ENCODE data around the gene PHLPP1. TPM values are rescaled to one million over a fixed set of nuclear protein-coding genes. Genes with fewer than 3 reads are reported as not detected.

Gene PHLPP1
- total and polyA plus RNA-seq, 9 of the 15 experiments (the other 6 are each of a cell fraction or from before 2014, with no cell fraction given): 0.56 to 9.0 (median 4.5) TPM

DNA sequence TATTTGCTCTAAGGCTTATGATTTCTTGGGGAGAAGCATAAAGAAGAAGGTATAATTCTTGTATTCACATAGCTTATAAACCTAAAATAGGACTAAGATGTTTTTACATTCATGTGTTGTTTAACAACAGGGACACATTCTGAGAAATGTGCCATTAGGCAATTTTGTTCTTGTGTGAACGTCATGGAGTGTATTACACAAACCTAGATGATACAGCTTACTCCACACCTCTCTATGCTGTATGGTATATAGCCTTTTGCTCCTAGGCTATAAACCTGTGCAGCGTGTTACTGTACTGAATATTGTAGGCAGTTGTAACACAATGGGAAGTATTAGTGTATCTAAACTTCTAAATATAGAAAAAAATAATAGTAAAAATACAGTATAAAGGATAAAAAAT, 92.1 kb downstream of the PHLPP1 start:
- in situ Hi-C loops (cut with MboI): no loop called here
- FAIRE-seq: no peak

More for the DNA sequence above, 92.1 kb downstream of the PHLPP1 start:
- Histone ChIP-seq H3K27me3 (ENCODE audit: control insufficient read depth in 2 of 2, insufficient read depth in 2 of 2, low read length in 2 of 2) (no peaks in the 10 kb centered on the region), H3K4me2 (ENCODE audit: insufficient read depth, low read length) (no peak overlapping the region; the same call in 1 of the 2 replicates), H3K9ac (ENCODE audit: insufficient read depth in 1 of 2, low read depth in 2 of 2, low read length in 2 of 2) (no peak overlapping the region), H3K4me1 (replicated peaks in 1 of 2; ENCODE audit: control insufficient read depth in 2 of 2, insufficient read depth in 2 of 2, low read length in 2 of 2) (peaks cover 0 to 15% of the 10 kb centered on the region in 2 experiments; a peak in 3 of 5 replicates), H3K9me3 (replicated peaks; ENCODE audit: control insufficient read depth, insufficient read depth, low read depth, low read length) (no peaks in the 10 kb centered on the region), H3K27ac (ENCODE audit: extremely low read depth, low read depth, low read length) (peak overlapping the region; percentile 48; the same call in 1 of the 3 replicates), H3K36me3 (ENCODE audit: control insufficient read depth, insufficient read depth, low read length) (no peaks in the 10 kb centered on the region), H4K20me1 (replicated peaks; ENCODE audit: control insufficient read depth, insufficient read depth, low read length) (no peaks in the 10 kb centered on the region), H3K4me3 (no peak overlapping the region), H3K79me2 (ENCODE audit: control insufficient read depth, insufficient read depth, low read length) (peaks cover 20% of the 10 kb centered on the region; the same call in 2 of the 3 replicates), H2AFZ (ENCODE audit: low read depth, low read length) (no peak overlapping the region), H3K9me1 (ENCODE audit: control insufficient read depth, insufficient read depth, low read length) (no peaks in the 10 kb centered on the region)
- peak; percentile 57 for ATAC-seq
- CTCF ChIA-PET (ENCODE audit: low intra/inter-chr PET ratio): no interaction called here
- no peak for DNase-seq (ENCODE audit: extremely low read depth in 1 of 4, low spot score in 3 of 4)
- WGBS (ENCODE audit: insufficient coverage, low coverage, missing lambda C conversion rate): 54% methylated on average over 2 of the region's 2 CpGs
- POLR2A ChIA-PET: interaction anchor here (1.0 kb wide), 1 partner anchor 91 kb away, joined by 3 read pairs; no protein-coding TSS in a partner anchor
- TF ChIP-seq HNRNPH1 (optimal IDR thresholded peaks at IDR 0.05; ENCODE audit: low read depth, low read length): no peak
- no peak for TF ChIP-seq TOE1 (IDR thresholded peaks at IDR 0.05; ENCODE audit: borderline replicate concordance)
- TF ChIP-seq TOE1 (CRISPR knock-in tag; IDR thresholded peaks at IDR 0.05; ENCODE audit: borderline replicate concordance, low read depth): no peak
- no peak for TF ChIP-seq EHMT2 (IDR thresholded peaks at IDR 0.05)
- no peak for TF ChIP-seq DNMT1 (IDR thresholded peaks at IDR 0.05)
- TF ChIP-seq, protein P1, sequence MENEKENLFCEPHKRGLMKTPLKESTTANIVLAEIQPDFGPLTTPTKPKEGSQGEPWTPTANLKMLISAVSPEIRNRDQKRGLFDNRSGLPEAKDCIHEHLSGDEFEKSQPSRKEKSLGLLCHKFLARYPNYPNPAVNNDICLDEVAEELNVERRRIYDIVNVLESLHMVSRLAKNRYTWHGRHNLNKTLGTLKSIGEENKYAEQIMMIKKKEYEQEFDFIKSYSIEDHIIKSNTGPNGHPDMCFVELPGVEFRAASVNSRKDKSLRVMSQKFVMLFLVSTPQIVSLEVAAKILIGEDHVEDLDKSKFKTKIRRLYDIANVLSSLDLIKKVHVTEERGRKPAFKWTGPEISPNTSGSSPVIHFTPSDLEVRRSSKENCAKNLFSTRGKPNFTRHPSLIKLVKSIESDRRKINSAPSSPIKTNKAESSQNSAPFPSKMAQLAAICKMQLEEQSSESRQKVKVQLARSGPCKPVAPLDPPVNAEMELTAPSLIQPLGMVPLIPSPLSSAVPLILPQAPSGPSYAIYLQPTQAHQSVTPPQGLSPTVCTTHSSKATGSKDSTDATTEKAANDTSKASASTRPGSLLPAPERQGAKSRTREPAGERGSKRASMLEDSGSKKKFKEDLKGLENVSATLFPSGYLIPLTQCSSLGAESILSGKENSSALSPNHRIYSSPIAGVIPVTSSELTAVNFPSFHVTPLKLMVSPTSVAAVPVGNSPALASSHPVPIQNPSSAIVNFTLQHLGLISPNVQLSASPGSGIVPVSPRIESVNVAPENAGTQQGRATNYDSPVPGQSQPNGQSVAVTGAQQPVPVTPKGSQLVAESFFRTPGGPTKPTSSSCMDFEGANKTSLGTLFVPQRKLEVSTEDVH (IDR thresholded peaks at IDR 0.05; ENCODE audit: low read depth, partially characterized antibody): no peak
- no peak for TF ChIP-seq L3MBTL2 (IDR thresholded peaks at IDR 0.05)
- no peak for TF ChIP-seq ETV1 (tag; conservative IDR thresholded peaks at IDR 0.05; ENCODE audit: low read depth)
- TF ChIP-seq C11orf30 (IDR thresholded peaks at IDR 0.05; ENCODE audit: low read depth): no peak
- TF ChIP-seq, protein P2, sequence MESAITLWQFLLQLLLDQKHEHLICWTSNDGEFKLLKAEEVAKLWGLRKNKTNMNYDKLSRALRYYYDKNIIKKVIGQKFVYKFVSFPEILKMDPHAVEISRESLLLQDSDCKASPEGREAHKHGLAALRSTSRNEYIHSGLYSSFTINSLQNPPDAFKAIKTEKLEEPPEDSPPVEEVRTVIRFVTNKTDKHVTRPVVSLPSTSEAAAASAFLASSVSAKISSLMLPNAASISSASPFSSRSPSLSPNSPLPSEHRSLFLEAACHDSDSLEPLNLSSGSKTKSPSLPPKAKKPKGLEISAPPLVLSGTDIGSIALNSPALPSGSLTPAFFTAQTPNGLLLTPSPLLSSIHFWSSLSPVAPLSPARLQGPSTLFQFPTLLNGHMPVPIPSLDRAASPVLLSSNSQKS (CRISPR knock-in tag; IDR thresholded peaks at IDR 0.05): no peak
- TF ChIP-seq NEUROD1 (IDR thresholded peaks at IDR 0.05; ENCODE audit: borderline replicate concordance, low read depth, low read length, partially characterized antibody): no peak
- TF ChIP-seq, protein P3, sequence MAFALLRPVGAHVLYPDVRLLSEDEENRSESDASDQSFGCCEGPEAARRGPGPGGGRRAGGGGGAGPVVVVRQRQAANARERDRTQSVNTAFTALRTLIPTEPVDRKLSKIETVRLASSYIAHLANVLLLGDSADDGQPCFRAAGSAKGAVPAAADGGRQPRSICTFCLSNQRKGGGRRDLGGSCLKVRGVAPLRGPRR (CRISPR knock-in tag; IDR thresholded peaks at IDR 0.05): no peak
- TF ChIP-seq SMAD2 (IDR thresholded peaks at IDR 0.05; ENCODE audit: low read depth, low read length): no peak
- TF ChIP-seq, protein P4, sequence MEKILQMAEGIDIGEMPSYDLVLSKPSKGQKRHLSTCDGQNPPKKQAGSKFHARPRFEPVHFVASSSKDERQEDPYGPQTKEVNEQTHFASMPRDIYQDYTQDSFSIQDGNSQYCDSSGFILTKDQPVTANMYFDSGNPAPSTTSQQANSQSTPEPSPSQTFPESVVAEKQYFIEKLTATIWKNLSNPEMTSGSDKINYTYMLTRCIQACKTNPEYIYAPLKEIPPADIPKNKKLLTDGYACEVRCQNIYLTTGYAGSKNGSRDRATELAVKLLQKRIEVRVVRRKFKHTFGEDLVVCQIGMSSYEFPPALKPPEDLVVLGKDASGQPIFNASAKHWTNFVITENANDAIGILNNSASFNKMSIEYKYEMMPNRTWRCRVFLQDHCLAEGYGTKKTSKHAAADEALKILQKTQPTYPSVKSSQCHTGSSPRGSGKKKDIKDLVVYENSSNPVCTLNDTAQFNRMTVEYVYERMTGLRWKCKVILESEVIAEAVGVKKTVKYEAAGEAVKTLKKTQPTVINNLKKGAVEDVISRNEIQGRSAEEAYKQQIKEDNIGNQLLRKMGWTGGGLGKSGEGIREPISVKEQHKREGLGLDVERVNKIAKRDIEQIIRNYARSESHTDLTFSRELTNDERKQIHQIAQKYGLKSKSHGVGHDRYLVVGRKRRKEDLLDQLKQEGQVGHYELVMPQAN (IDR thresholded peaks at IDR 0.05; ENCODE audit: borderline replicate concordance): no peak
- no TSS peak for BruUV-seq (replicated peaks)
- intact Hi-C loops (cut with micrococcal nuclease): loop anchor here (10.0 kb wide), 1 partner anchor 173 kb away; no protein-coding TSS in a partner anchor
